Common myeloid progenitor, CD34-positive (primary cell): ENCODE measurements around the gene UGT2A1.

ENCODE experiments used
- CTCF ChIA-PET: fragments of 350-600 bp; sonication (Branson Sonifier 250); formaldehyde crosslinking; loops from one replicate; lab custom pipeline; 2021; ENCODE audit warnings: antibody characterized with exemption; lab: Charles Lee
- POLR2A ChIA-PET: fragments of 350-600 bp; sonication (Branson Sonifier 250); formaldehyde crosslinking; loops from one replicate; lab custom pipeline; 2021; ENCODE audit warnings: antibody characterized with exemption; lab: Charles Lee
- DNase-seq, 3 donors: peaks; one replicate each; pipeline versions ENCODE4 v3.0.0 to v3.0.0-alpha.2; 2013
- H3K27ac ChIP-seq, 2 experiments: 1 replicate in 1 of 2; 2 replicates in 1 of 2; pipeline ENCODE4 v1.7.0; 2013; ENCODE audit warnings: inconsistent platforms in 2 of 2, low read length in 2 of 2, mild to moderate bottlenecking in 2 of 2, low read depth in 1 of 2, moderate library complexity in 1 of 2; ENCODE audit not compliant: severe bottlenecking in 2 of 2, insufficient read depth in 1 of 2, poor library complexity in 1 of 2
- H3K27me3 ChIP-seq, 5 experiments: replicated peaks in 2 of 5; 1 replicate in 3 of 5; 2 replicates in 2 of 5; pipeline versions ENCODE4 v1.6.1 to v1.7.0; 2013; ENCODE audit warnings: low read length in 4 of 5, mild to moderate bottlenecking in 2 of 5, moderate library complexity in 2 of 5, inconsistent platforms in 1 of 5; ENCODE audit not compliant: insufficient read depth in 5 of 5, control insufficient read depth in 4 of 5
- H3K36me3 ChIP-seq, 4 experiments: 1 replicate in 2 of 4; 2 replicates in 2 of 4; pipeline versions ENCODE4 v1.6.1 to v1.7.0; 2013; ENCODE audit warnings: low read length in 3 of 4, control low read depth in 1 of 4, mild to moderate bottlenecking in 1 of 4; ENCODE audit not compliant: control insufficient read depth in 4 of 4, insufficient read depth in 4 of 4
- H3K4me1 ChIP-seq, 4 experiments: 1 replicate in 3 of 4; 2 replicates in 1 of 4; pipeline versions ENCODE4 v1.6.1 to v1.7.1; 2013; ENCODE audit warnings: low read length in 3 of 4, mild to moderate bottlenecking in 3 of 4, control low read depth in 1 of 4, inconsistent platforms in 1 of 4, moderate library complexity in 1 of 4; ENCODE audit not compliant: control insufficient read depth in 4 of 4, insufficient read depth in 4 of 4; ENCODE audit errors: control extremely low read depth in 1 of 4
- H3K4me3 ChIP-seq, 7 experiments: 1 replicate in 4 of 7; 2 replicates in 3 of 7; pipeline versions ENCODE4 v1.5.1 to v1.7.0; 2013; ENCODE audit warnings: mild to moderate bottlenecking in 7 of 7, low read length in 6 of 7, moderate library complexity in 6 of 7, inconsistent platforms in 2 of 7, low read depth in 2 of 7, control low read depth in 1 of 7; ENCODE audit not compliant: insufficient read depth in 4 of 7, control insufficient read depth in 1 of 7; ENCODE audit errors: extremely low read depth in 1 of 7
- H3K9me3 ChIP-seq, 5 experiments: 1 replicate in 4 of 5; 2 replicates in 1 of 5; pipeline versions ENCODE4 v1.6.1 to v1.7.1; 2013; ENCODE audit warnings: low read length in 4 of 5, mild to moderate bottlenecking in 2 of 5, inconsistent platforms in 1 of 5, low read depth in 1 of 5, moderate library complexity in 1 of 5; ENCODE audit not compliant: control insufficient read depth in 4 of 5, insufficient read depth in 2 of 5; ENCODE audit errors: control extremely low read depth in 1 of 5
- WGBS: methylation state at CpG from one replicate; pipeline ENCODE4 v1.1.5; 2013; ENCODE audit not compliant: insufficient coverage; 5-methylcytosine and 5-hydroxymethylcytosine counted together

UGT2A1 gene

DNA sequence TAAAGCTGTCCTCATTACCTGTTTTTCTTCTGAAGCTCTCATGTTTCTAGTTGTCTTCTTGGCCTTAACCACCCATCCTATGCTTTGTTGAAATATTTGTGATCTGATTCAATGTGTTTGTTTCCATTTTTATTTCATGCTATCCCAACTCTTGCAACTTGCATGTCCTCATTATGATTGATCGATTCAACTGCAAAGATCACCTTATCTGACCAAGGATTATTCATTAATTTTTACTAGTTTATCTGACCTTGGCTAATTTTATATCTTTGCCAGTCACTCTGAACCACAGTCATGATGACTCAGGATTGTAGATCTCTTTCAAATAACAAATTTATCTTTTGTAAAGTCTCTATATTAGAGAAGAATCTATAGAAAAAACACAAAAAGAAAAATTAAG, 84.3 kb downstream of the UGT2A1 start:
- Histone ChIP-seq H3K4me3 (no peak overlapping the region), H3K9me3 (no peaks in the 10 kb centered on the region), H3K27ac (no peak overlapping the region), H3K27me3 (no peaks in the 10 kb centered on the region), H3K36me3 (no peaks in the 10 kb centered on the region), H3K4me1 (no peaks in the 10 kb centered on the region)
- WGBS, result 100% methylated on average over 1 of the region's 1 CpG
- POLR2A ChIA-PET, result no interaction called here
- CTCF ChIA-PET, result no interaction called here
- DNase-seq, result no peak

DNA sequence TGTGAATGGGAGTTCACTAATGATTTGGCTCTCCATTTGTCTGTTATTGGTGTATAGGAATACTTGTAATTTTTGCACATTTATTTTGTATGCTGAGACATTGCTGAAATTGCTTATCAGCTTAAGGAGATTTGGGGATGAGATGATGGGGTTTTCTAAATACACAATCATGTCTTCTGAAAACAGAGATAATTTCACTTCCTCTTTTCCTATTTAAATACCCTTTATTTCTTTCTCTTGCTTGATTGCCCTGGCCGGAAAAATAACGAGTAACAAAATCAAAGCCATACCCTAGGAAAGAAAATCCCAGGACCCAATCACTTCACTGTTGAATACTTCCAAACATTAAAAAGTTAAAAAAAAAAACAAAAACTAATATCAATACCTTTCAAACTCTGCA, 89.6 kb downstream of the UGT2A1 start:
- no peak for DNase-seq
- CTCF ChIA-PET, result no interaction called here
- no peaks in the 10 kb centered on the region for H3K4me1 ChIP-seq
- 100% methylated on average over 1 of the region's 2 CpGs for WGBS
- POLR2A ChIA-PET, result no interaction called here
- no peaks in the 10 kb centered on the region for H3K27me3 ChIP-seq
- H3K36me3 ChIP-seq, result no peaks in the 10 kb centered on the region
- H3K27ac ChIP-seq, result no peak overlapping the region
- no peaks in the 10 kb centered on the region for H3K9me3 ChIP-seq
- H3K4me3 ChIP-seq, result no peak overlapping the region

DNA sequence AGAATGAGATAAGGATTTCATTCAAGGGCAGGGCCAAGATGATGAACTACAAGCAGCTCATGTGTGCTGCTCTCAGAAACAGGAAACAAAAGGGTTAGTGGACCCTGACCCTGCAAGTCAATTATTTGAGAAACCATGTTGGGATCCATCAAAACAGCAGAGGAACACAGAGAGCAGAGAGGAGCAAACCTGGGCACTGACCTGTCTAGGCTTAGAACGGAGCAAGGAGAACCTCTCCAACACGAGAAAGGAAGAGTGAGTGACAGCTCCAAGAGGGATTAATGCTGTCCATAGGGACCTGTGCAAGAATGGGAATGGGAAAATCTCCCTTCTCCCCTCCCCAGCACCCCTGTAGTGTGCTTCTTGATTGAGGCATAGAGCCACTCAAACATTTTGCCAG, 103.4 kb downstream of the UGT2A1 start:
- POLR2A ChIA-PET, result no interaction called here
- WGBS, result 100% methylated on average over 2 of the region's 2 CpGs

GRCh38 chr4:69546134-69546765, 106.8 kb downstream of the UGT2A1 start:
- 68% methylated on average over 5 of the region's 6 CpGs for WGBS
- Histone ChIP-seq H3K9me3 (no peaks in the 10 kb centered on the region), H3K27me3 (no peaks in the 10 kb centered on the region), H3K4me1 (no peaks in the 10 kb centered on the region), H3K36me3 (no peaks in the 10 kb centered on the region), H3K4me3 (no peak overlapping the region), H3K27ac (no peak overlapping the region)
- ChIA-PET POLR2A (no interaction called here), CTCF (no interaction called here)
- DNase-seq, result no peak

More for the DNA sequence above, 103.4 kb downstream of the UGT2A1 start:
- Histone ChIP-seq H3K4me1 (no peaks in the 10 kb centered on the region), H3K9me3 (no peaks in the 10 kb centered on the region), H3K27me3 (no peaks in the 10 kb centered on the region), H3K36me3 (no peaks in the 10 kb centered on the region), H3K27ac (no peak overlapping the region), H3K4me3 (no peak overlapping the region)
- no peak for DNase-seq
- CTCF ChIA-PET, result no interaction called here
